ENCODE results near the gene DDRGK1.

Gene DDRGK1
- 37.6 to 61.3 (median 59.0) reads per million in 3 experiments for total RNA-seq

DNA sequence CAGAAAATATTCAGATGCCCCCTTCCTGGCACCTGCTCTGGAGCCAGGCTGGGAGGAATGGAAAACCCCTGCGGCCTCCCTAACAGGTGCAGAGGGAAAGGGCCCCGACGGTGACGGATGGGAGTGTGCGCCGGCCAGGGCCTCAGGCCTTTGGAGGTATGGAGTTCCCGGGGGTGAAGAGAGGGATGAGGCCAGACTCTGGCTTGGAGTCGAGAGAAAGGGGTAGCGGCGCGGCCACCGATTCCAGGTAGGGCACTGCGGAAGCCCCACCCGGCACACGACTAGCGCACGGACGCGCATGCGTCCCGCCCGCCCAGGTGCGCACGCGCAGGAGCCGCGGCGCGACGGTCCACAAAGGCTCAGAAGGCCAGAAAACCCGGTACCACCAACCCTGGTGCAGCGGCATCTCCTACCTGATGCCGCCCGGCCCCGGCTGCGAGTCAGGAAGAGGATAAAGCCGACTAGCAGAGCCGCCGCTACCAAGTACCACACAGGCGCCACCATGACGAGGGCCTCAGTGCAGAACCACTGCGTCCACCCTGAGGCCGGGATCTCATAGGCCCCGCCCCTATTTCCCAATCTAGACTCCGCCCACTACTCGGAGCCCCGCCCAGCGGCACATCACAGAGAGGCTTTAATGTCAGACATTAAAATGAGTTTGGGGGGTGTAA lies at the start of gene DDRGK1:
Gene DDRGK1, minus strand, starts transcription at position 559 of the 671 bp plus-strand sequence. Its CDS starts 55 bp downstream, at position 504.
- DNase-seq = peak; percentile 89

DNA sequence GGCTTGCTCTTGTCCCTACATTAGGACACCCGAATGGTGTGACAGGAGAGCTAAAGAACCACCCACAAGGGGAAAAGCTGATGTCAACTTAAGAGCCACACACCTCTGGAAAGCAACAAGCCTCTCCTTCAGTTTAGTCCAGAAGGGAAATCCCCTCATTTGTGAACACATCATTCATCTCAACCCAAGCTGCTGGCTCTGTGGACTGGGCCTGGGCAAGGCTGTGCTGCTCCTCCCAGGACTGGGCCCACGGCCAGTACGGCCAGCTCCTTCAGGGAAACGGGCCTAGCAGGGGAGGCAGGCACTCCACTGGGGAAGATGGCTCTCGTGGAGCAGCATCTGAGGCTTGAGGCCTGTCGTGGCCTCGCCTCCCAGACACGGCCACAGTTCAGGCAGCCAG lies 47.3 kb upstream of the DDRGK1 start:
- DNase-seq = no peak

DNA sequence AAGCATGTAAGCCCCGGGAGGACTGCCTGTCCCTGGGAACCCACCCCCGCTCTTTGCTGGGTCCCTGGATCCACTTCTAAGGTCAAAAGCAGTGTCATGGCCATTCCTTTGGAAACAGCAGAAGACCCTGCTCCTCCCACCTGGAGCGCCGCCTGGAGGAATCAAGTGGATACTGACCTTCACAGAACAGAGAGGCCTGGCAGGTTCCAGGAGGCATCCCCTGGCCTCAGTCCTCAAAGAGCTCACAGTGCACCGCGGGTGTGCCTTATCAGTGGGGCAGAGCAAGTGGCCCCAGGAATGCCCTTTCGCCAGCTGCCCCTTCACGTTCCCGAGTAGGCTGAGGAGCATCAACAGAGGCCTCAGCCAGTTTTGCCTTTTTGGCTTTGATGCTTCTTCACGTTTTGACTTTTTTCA lies 45.6 kb upstream of the DDRGK1 start:
- DNase-seq = no peak

DNA sequence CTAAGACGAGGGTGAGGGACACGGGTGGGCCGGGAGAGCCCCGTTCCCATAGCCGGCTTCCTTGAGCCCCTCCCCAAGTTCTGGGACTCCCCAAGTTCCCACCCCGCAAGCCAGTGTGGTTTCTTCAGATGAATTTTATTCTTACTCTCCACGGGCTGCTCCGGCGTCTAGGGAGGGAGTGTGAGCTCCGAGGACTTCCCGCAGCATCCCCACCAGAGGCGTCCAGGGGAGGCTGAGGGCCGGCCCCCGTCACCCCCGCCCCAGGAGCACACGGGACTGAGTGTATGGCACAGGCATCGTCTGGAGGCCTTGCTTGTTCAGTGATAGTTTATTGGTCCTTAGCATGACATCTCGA lies 44.5 kb upstream of the DDRGK1 start:
- DNase-seq = no peak

DNA sequence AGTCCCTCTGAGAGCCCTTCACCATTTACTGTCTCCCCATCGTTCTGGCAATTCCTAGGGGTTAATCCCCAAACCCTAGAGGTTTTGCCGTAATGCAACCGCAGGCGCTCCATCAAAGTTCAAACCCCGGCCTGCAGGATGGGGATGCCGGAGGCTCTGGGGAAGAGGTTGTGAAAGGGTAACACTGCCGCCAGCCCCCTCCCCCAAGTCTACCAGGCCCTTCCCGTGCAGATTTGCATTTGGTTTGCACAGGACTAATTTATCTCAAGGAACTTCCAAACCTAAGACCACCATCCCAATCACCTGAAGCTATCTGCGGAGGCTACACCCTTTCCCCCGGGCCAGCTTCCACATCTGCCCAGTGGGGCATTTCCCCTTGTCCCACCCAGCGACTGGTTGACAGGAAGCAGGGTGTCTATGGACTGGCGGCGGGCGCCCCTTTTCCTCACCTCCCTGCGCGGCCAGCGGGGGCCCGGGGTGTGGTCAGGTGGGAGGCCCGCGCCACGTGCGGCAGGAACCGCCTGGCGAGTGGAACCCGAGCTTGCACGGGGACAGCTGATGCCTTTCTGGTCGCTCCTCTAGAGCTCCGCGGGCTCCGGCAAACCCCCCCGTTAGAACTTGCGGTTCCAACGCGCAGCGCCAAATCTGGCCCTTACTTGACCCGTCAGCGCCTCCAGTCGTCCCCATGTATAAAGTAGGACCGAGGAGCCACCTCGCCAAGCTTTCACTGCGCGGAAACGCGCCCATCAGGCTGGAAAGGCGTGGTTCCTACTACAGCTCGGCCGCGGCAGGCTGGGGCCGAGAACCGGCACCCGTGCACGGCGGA lies 43.9 kb upstream of the DDRGK1 start:
- DNase-seq = no peak

GRCh38 chr20:3247638-3248037 lies 43.2 kb upstream of the DDRGK1 start:
- DNase-seq = no peak

- DNase-seq = no peak
Observed at GRCh38 chr20:3246682-3247081, 42.2 kb upstream of the DDRGK1 start.

GRCh38 chr20:3245711-3246110 lies 41.2 kb upstream of the DDRGK1 start:
- DNase-seq = no peak

GRCh38 chr20:3245156-3245555 lies 40.7 kb upstream of the DDRGK1 start:
- no peak for DNase-seq

- DNase-seq = no peak
Observed at GRCh38 chr20:3244613-3245012, 40.1 kb upstream of the DDRGK1 start.

DNA sequence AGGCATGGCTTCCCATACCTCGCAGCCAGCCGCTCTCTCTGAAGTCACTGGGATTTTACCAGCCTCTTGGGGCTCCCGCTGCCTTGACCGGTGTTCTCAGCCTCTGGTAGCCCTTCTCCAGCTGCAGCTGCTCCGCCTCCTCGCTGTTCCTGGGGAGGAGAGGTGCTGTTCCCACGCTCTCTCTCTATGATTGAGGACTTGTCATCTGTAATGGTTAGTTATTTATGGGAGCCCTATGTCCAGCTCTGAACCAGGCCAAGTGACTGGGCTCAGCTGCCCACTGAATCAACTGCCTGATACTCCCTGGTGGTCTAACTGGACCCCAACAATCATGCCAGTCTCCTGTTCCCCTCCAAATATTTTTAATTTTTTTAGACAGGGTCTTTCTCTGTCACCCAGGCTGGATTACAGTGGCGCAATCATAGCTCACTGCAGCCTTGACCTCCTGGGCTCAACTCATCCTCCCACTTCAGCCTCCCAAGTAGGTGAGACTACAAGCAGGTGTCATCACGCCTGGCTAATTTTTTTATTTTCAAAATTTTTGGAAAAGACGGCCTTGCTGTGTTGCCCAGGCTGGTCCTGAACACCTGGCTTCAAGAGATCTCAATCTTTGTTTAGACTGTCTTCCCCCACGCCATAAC lies 39.4 kb upstream of the DDRGK1 start:
- DNase-seq = no peak

GRCh38 chr20:3242172-3242692 lies 37.8 kb upstream of the DDRGK1 start:
- no peak for DNase-seq

DNA sequence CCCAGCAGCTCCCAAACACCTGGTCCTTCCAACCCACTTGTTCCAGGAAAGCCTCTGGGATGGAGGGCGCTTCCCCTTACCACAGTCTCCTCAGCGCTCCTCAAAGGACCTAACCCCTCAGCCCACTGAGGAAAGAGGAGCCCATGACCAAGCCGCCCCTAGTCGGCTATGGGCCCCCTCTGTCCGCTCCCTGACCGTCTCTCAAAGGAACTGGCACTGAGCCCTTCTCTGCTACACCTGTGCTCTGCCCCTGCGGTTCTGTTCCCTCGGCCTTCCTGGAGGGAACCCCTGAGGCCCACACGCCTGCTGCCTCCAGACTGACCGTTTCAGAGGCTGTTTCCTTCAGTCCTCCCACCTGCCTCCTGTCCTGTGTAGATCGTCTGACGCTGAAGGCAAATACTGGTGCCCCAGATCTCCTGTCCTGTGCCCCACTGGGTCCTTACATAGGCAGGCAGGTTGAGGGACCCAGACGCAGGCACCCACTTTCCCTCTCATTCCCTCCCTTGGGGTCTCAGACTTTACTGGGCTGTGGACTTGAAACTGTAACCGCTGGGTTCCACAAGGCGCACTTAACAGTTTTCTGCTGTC lies 36.4 kb upstream of the DDRGK1 start:
- DNase-seq = no peak

DNA sequence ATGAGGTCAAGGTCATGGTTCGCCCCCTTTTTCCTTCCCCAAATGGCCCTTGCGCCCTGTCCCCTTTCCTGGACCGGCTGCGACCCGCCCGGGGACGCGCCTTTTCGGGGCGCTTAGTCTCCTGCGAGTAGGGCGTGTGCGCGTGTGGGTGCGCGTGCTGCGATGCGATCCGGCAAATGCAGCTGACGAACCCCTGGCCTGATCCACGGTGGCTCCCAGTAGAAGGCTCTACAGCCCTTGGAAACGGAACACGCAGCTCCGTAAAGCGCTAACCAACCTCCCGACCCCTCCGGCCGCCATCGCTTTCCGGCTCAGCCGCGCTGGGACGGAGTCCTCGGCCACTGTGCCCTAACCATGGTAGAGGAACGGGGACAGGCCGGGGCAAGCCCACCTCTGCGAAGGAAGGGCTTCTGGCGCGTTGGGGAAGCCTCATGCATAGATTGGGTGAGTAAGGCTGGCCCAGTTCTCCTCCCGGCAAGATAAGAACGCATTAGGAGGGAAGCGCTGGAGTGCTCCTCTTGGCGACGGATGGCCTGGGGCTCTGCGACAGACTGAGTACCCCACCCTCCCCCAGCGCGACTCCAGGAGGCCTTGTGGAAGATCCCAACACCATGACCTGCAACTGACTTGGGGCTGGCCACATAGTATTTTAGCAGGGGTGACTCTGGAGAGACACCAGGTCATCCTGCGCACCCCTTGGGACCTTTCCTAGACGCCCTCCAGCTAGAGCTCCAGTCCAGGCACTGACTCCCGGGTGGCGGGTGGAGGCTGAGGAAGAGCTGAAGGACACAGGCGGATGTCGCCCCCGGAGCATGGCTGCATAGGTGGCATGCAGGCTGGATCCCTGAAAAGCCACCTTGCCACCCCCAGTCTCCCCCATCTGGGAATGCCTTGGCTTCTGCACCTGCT lies 35.6 kb upstream of the DDRGK1 start:
- no peak for DNase-seq

DNA sequence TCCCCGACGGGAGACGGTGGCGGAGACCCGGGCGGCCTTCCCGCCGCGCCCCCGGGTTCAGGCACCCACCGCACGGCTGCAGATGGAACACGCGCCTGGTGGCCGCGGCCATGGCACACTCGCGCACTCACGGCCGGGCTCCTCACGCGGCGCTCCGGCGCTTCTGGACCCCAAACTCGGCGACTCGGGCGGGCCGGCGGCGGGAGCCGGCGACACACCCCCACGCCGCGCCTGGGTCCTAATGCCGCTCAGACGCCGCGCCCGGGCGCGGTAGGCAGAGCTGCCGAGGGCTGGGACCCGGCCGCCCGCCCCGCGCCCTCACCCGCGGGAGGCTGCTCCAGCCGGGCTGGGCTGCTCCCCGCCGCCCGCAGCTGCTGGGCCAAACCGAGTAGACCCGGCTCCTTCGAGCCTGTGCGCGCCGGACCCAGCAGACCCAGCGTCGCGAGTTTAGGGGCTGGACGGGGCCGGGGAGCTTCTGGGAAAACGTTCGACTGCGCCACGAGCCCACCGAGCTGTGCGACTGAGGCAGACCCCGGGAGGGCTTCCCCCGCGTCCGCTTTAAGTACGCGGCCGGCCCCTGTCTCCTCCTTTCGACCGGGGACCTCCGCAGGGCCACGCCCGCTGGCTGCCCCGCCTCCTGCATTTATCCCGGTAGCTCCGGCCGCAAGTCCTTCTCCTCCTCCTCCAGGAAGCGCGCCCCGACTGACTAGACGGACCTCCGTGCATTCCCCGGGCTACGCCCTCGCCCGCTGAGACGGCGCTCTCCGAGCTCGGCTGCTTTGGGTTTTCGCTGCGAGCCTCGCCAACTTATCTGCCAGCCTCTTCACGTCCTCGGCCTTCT lies 34.8 kb upstream of the DDRGK1 start, which contains the start of gene SLC4A11:
Gene SLC4A11, minus strand, starts transcription at position 165 of the 841 bp plus-strand sequence. Its CDS starts 53 bp downstream, at position 112.
- peak; percentile 12 for DNase-seq

- peak; percentile 43 for DNase-seq
Observed at GRCh38 chr20:3238616-3239025, 34.1 kb upstream of the DDRGK1 start.

DNA sequence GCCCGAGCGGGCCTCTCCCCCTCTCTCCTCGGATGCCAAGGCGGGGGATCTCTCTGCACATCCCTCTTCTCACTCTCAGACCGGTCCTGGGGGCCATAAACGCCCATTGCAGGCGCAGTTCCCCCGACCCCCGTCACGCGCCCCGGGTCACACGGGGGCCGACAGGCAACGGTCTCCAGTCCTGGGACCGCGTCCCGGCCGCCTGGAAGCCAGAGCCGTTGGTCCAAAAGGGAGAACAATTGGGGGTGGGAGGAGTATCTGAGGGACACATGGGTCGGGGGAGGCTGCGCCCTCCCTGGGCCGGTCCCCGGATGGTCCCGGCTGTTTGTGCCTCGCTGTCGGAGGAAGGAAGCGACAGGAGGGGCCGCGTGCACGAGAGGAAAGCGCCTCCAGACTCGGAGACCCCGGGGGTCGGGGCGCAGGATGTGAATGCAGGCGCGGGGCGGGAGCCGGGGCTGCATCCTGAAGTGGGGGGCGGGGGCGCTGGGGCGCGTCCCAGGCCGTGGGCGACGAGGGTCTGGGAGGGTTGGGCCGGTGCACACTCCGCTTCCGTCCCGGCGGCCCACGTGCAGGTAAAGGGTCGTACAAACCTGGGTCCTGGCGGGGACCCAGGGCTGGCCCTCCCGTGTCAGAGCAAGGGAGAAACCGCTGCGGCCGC lies 33.6 kb upstream of the DDRGK1 start:
- DNase-seq = no peak

GRCh38 chr20:3237011-3237957 lies 32.8 kb upstream of the DDRGK1 start:
- no peak for DNase-seq

GRCh38 chr20:3235666-3236324 lies 31.3 kb upstream of the DDRGK1 start:
- no peak for DNase-seq
